Gastroesophageal sphincter (tissue), 4 donors: ENCODE results near the gene ARHGEF38. TPM values are rescaled to one million over a fixed set of nuclear protein-coding genes. Genes with fewer than 3 reads are reported as not detected.

Experiments used
- ATAC-seq: fragments of 150-250 bp; one replicate; pipeline ENCODE4 v1.9.1; 2016; ENCODE audit warnings: mild to moderate bottlenecking, moderate library complexity
- H3K27ac ChIP-seq, 4 donors: fragments of 200-600 bp; sonication (generic) in 3 of 4; 1 replicate in 3 of 4; 2 replicates in 1 of 4; pipeline ENCODE4 v1.5.1; 2016 to 2019
- H3K27me3 ChIP-seq: fragments of 200-600 bp; sonication (generic); one replicate; pipeline ENCODE4 v1.5.1; 2019
- H3K36me3 ChIP-seq, 2 donors: fragments of 200-600 bp; sonication (generic); one replicate each; pipeline ENCODE4 v1.5.1; 2019; ENCODE audit warnings: control low read depth in 1 of 2
- H3K4me1 ChIP-seq, 3 donors: fragments of 200-600 bp; sonication (generic); 1 replicate in 2 of 3; 2 replicates in 1 of 3; pipeline ENCODE4 v1.5.1; 2016 to 2019; ENCODE audit warnings: control low read depth in 2 of 3
- H3K4me3 ChIP-seq, 2 donors: fragments of 200-600 bp; sonication (generic); one replicate each; pipeline ENCODE4 v1.5.1; 2019; ENCODE audit warnings: mild to moderate bottlenecking in 1 of 2, moderate library complexity in 1 of 2
- H3K9me3 ChIP-seq, 3 donors: fragments of 200-600 bp; sonication (generic); one replicate each; pipeline ENCODE4 v1.5.1; 2017 to 2019; ENCODE audit warnings: control low read depth in 2 of 3
- EP300 ChIP-seq: sonication (generic); formaldehyde crosslinking; IDR thresholded peaks from one replicate; pipeline ENCODE4 v1.6.1; 2017; ENCODE audit warnings: antibody characterized with exemption, mild to moderate bottlenecking
- POLR2A ChIP-seq, 2 donors: fragments of 450-650 bp; IDR thresholded peaks; one replicate each; pipeline ENCODE4 v1.6.1; 2017; ENCODE audit warnings: antibody characterized with exemption in 2 of 2, mild to moderate bottlenecking in 2 of 2, moderate library complexity in 1 of 2
- POLR2AphosphoS5 ChIP-seq: sonication (generic); formaldehyde crosslinking; IDR thresholded peaks from one replicate; pipeline ENCODE4 v1.6.1; 2017; ENCODE audit warnings: antibody characterized with exemption
- WGBS, 2 donors: methylation state at CpG; one replicate each; pipeline ENCODE4 v1.1.5; 2018; ENCODE audit warnings: low coverage in 1 of 2; 5-methylcytosine and 5-hydroxymethylcytosine counted together
- total RNA-seq, 4 donors: library from RNA; depleted of rRNA; stranded (reverse); fragments of >200 nt; gene quantifications; one replicate each; pipeline ENCODE4 v1.1.0, GENCODE V29; 2016
- TF ChIP-seq, protein P1 (sequence below), 4 experiments: fragments of 200-600 bp in 2 of 4; fragments of 450-650 bp in 2 of 4; sonication (generic) in 1 of 4; IDR thresholded peaks; one replicate each; pipeline ENCODE4 v1.5.1; 2017 to 2019; ENCODE audit warnings: antibody characterized with exemption in 4 of 4, mild to moderate bottlenecking in 2 of 4, moderate library complexity in 2 of 4

ARHGEF38 gene
- total RNA-seq, 4 donors from 2014 or later = 0.25 TPM; not detected in 3

GRCh38 chr4:105598787-105599186 lies 46.4 kb downstream of the ARHGEF38 start:
- TF ChIP-seq, protein P1, sequence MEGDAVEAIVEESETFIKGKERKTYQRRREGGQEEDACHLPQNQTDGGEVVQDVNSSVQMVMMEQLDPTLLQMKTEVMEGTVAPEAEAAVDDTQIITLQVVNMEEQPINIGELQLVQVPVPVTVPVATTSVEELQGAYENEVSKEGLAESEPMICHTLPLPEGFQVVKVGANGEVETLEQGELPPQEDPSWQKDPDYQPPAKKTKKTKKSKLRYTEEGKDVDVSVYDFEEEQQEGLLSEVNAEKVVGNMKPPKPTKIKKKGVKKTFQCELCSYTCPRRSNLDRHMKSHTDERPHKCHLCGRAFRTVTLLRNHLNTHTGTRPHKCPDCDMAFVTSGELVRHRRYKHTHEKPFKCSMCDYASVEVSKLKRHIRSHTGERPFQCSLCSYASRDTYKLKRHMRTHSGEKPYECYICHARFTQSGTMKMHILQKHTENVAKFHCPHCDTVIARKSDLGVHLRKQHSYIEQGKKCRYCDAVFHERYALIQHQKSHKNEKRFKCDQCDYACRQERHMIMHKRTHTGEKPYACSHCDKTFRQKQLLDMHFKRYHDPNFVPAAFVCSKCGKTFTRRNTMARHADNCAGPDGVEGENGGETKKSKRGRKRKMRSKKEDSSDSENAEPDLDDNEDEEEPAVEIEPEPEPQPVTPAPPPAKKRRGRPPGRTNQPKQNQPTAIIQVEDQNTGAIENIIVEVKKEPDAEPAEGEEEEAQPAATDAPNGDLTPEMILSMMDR (IDR thresholded peaks at IDR 0.05) = no peak
- TF ChIP-seq POLR2AphosphoS5 (no peak), POLR2A (IDR thresholded peaks at IDR 0.05) (no peak), EP300 (no peak)
- H3K36me3 ChIP-seq = no peaks in the 10 kb centered on the region
- no peak overlapping the region for H3K27ac ChIP-seq
- no peaks in the 10 kb centered on the region for H3K9me3 ChIP-seq
- H3K4me1 ChIP-seq = no peaks in the 10 kb centered on the region
- WGBS, 2 donors = 12 to 25% methylated on average over 1 of the region's 1 CpG
- no peak for ATAC-seq
- no peaks in the 10 kb centered on the region for H3K27me3 ChIP-seq
- no peak overlapping the region for H3K4me3 ChIP-seq

GRCh38 chr4:105599482-105599881 lies 47.1 kb downstream of the ARHGEF38 start:
- H3K36me3 ChIP-seq = no peaks in the 10 kb centered on the region
- H3K27me3 ChIP-seq = no peaks in the 10 kb centered on the region
- H3K4me3 ChIP-seq = no peak overlapping the region
- TF ChIP-seq EP300 = no peak
- no peak for TF ChIP-seq POLR2A (IDR thresholded peaks at IDR 0.05)
- TF ChIP-seq, protein P1 (IDR thresholded peaks at IDR 0.05) = no peak
- no peak for TF ChIP-seq POLR2AphosphoS5
- no peaks in the 10 kb centered on the region for H3K4me1 ChIP-seq
- no peak overlapping the region for H3K27ac ChIP-seq
- 84 to 91% methylated on average over 3 of the region's 3 CpGs for WGBS, 2 donors
- ATAC-seq = no peak
- no peaks in the 10 kb centered on the region for H3K9me3 ChIP-seq

- Histone ChIP-seq H3K9me3 (no peaks in the 10 kb centered on the region), H3K27me3 (no peaks in the 10 kb centered on the region), H3K36me3 (no peaks in the 10 kb centered on the region), H3K4me3 (no peak overlapping the region), H3K27ac (no peak overlapping the region), H3K4me1 (no peaks in the 10 kb centered on the region)
- no peak for ATAC-seq
- 58 to 76% methylated on average over 3 of the region's 3 CpGs for WGBS, 2 donors
- TF ChIP-seq, protein P1 (IDR thresholded peaks at IDR 0.05) = no peak
- TF ChIP-seq POLR2A (IDR thresholded peaks at IDR 0.05) (no peak), POLR2AphosphoS5 (no peak), EP300 (no peak)
Observed at GRCh38 chr4:105599932-105600655, 47.7 kb downstream of the ARHGEF38 start.

DNA sequence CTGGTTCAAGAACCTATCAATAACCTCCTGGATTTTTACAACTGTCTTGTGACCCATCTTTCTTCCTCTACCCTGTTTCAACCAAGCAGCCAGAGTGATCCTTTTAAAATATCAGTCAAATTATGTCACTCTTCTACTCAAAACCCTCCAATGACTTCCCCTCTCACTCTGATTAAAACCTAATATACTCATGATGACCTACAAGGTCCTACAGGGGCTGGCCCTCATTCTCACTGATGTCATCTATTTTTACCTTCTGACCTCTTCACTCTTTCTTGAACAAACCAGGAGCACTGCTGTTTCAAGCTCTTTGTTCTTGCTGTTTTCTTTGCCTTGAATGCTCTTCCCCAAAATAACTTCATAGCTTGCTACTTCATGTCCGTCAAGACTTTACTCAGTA lies 48.5 kb downstream of the ARHGEF38 start:
- TF ChIP-seq, protein P1 (IDR thresholded peaks at IDR 0.05) = no peak
- TF ChIP-seq POLR2A (IDR thresholded peaks at IDR 0.05) (no peak), POLR2AphosphoS5 (no peak), EP300 (no peak)
- no peak overlapping the region for H3K27ac ChIP-seq
- no peak for ATAC-seq
- H3K27me3 ChIP-seq = no peaks in the 10 kb centered on the region
- no peaks in the 10 kb centered on the region for H3K36me3 ChIP-seq
- no CpG with 5 or more reads among the region's 1 CpG for WGBS, 2 donors
- H3K4me3 ChIP-seq = no peak overlapping the region
- no peaks in the 10 kb centered on the region for H3K4me1 ChIP-seq
- H3K9me3 ChIP-seq = no peaks in the 10 kb centered on the region

DNA sequence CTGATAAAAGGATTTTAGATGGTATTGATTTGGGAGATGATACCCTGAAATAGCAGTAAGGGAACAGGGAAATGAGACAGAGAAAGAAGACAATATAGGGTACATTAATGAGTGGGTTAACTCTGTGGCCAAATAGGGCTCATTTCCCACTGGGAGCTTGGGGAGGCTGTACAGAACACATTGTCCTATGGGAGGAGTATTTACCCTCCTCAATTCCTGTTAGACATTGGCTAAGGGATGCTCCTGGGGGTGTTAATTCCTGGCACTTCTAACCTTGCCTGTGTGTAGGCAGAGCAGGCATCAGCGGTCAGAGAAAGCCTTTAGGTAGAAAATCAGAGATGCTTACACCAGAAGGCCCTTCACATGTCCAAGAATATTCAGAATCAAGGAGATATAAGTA lies 49.0 kb downstream of the ARHGEF38 start:
- no peaks in the 10 kb centered on the region for H3K9me3 ChIP-seq
- TF ChIP-seq, protein P1 (IDR thresholded peaks at IDR 0.05) = no peak
- no peak for TF ChIP-seq POLR2AphosphoS5
- TF ChIP-seq EP300 = no peak
- no peak for TF ChIP-seq POLR2A (IDR thresholded peaks at IDR 0.05)
- WGBS, 2 donors = 63 to 75% methylated on average over 1 of the region's 1 CpG
- H3K27me3 ChIP-seq = no peaks in the 10 kb centered on the region
- H3K36me3 ChIP-seq = no peaks in the 10 kb centered on the region
- H3K27ac ChIP-seq = no peak overlapping the region
- no peaks in the 10 kb centered on the region for H3K4me1 ChIP-seq
- H3K4me3 ChIP-seq = no peak overlapping the region
- no peak for ATAC-seq
